GM18867 (cell line): ENCODE results near the gene PPP6R1.

Experiments
- ATAC-seq: cut with Tn5 transposase; IDR thresholded peaks from one replicate; pipeline ENCODE4 v1.9.1; 2021; ENCODE audit warnings: mild to moderate bottlenecking, moderate library complexity; ENCODE audit not compliant: unreplicated experiment

Gene PPP6R1

GRCh38 chr19:55246462-55247451, 12.1 kb downstream of the PPP6R1 start:
- ATAC-seq, result no peak

GRCh38 chr19:55245236-55245904, 13.4 kb downstream of the PPP6R1 start:
- ATAC-seq, result no peak

GRCh38 chr19:55244004-55244680, 14.7 kb downstream of the PPP6R1 start:
- ATAC-seq, result no peak

- no peak for ATAC-seq
Observed at GRCh38 chr19:55242517-55242916, 16.3 kb downstream of the PPP6R1 start.

- ATAC-seq, result no peak
Observed at GRCh38 chr19:55241935-55242464, 16.8 kb downstream of the PPP6R1 start.

GRCh38 chr19:55241143-55241934, 17.5 kb downstream of the PPP6R1 start:
- no peak for ATAC-seq

- ATAC-seq, result no peak
Observed at GRCh38 chr19:55240713-55241020, 18.1 kb downstream of the PPP6R1 start.

- ATAC-seq, result no peak
Observed at GRCh38 chr19:55239004-55239403, 19.8 kb downstream of the PPP6R1 start.

- ATAC-seq, result no peak
Observed at GRCh38 chr19:55238030-55238429, 20.8 kb downstream of the PPP6R1 start.

- no peak for ATAC-seq
Observed at GRCh38 chr19:55232986-55233385, 25.8 kb downstream of the PPP6R1 start.

- ATAC-seq, result no peak
Observed at GRCh38 chr19:55232286-55232602, 26.6 kb downstream of the PPP6R1 start.

- no peak for ATAC-seq
Observed at GRCh38 chr19:55231391-55232285, 27.2 kb downstream of the PPP6R1 start.

GRCh38 chr19:55230780-55231179, 28.0 kb downstream of the PPP6R1 start:
- ATAC-seq, result no peak

GRCh38 chr19:55230329-55230728, 28.5 kb downstream of the PPP6R1 start:
- ATAC-seq, result no peak

GRCh38 chr19:55229789-55230182, 29.0 kb downstream of the PPP6R1 start:
- no peak for ATAC-seq

GRCh38 chr19:55229145-55229788, 29.6 kb downstream of the PPP6R1 start:
- ATAC-seq, result no peak

GRCh38 chr19:55228403-55229031, 30.3 kb downstream of the PPP6R1 start, which contains the start of gene TMEM86B:
Gene TMEM86B (minus strand): TSS chr19:55228763. CDS start chr19:55228741, 22 bp downstream.
- ATAC-seq, result no peak

- ATAC-seq, result no peak
Observed at GRCh38 chr19:55228015-55228391, 30.8 kb downstream of the PPP6R1 start.
